SK-N-SH treated with all-trans-retinoic acid at 6 μM for 48 hours (cell line): ENCODE data around the gene KCNA2.

Experiments used
- ATAC-seq: fragments of 200-7000 bp; cut with Tn5 transposase; 3 replicates; pipeline ENCODE4 v1.9.1; 2020; ENCODE audit warnings: mild to moderate bottlenecking, moderate library complexity
- ARNTL ChIP-seq: fragments of 450-650 bp; formaldehyde crosslinking; IDR thresholded peaks from 2 replicates; pipeline ENCODE4 v1.5.0; 2020; ENCODE audit warnings: low read depth, mild to moderate bottlenecking, moderate library complexity, borderline replicate concordance
- BACH2 ChIP-seq: fragments of 250-450 bp; sonication (Bioruptor Pico); IDR thresholded peaks from 2 replicates; pipeline ENCODE4 v1.9.0; 2021; ENCODE audit warnings: mild to moderate bottlenecking, borderline replicate concordance
- CREB5 ChIP-seq: fragments of 250-450 bp; sonication (Bioruptor Pico); IDR thresholded peaks from 2 replicates; pipeline ENCODE4 v1.5.1; 2020; ENCODE audit warnings: low read depth, mild to moderate bottlenecking, moderate library complexity
- CSDC2 ChIP-seq: fragments of 250-450 bp; sonication (Bioruptor Pico); IDR thresholded peaks from 2 replicates; pipeline ENCODE4 v1.5.0; 2020; ENCODE audit warnings: mild to moderate bottlenecking, moderate library complexity
- CSRNP3 ChIP-seq: fragments of 250-450 bp; sonication (Bioruptor Pico); IDR thresholded peaks from 2 replicates; pipeline ENCODE4 v1.5.1; 2021; ENCODE audit warnings: mild to moderate bottlenecking, moderate library complexity
- ESRRG ChIP-seq: fragments of 250-450 bp; sonication (Bioruptor Pico); IDR thresholded peaks from 2 replicates; pipeline ENCODE4 v1.6.1; 2021; ENCODE audit warnings: mild to moderate bottlenecking
- GLIS3 ChIP-seq: fragments of 250-450 bp; sonication (Bioruptor Pico); IDR thresholded peaks from 2 replicates; pipeline ENCODE4 v1.5.0; 2020; ENCODE audit warnings: mild to moderate bottlenecking, moderate library complexity
- ISL1 ChIP-seq: fragments of 250-450 bp; sonication (Bioruptor Pico); IDR thresholded peaks from 2 replicates; pipeline ENCODE4 v2.1.2; 2022; ENCODE audit warnings: mild to moderate bottlenecking, moderate library complexity
- OSR1 ChIP-seq: fragments of 250-450 bp; sonication (Bioruptor Pico); IDR thresholded peaks from 2 replicates; pipeline ENCODE4 v1.8.0; 2022; ENCODE audit warnings: moderate library complexity, mild to moderate bottlenecking, inconsistent platforms
- PATZ1 ChIP-seq: fragments of 250-450 bp; sonication (Bioruptor Pico); IDR thresholded peaks from 2 replicates; pipeline ENCODE4 v1.8.0; 2020; ENCODE audit warnings: mild to moderate bottlenecking, moderate library complexity, borderline replicate concordance
- POU6F1 ChIP-seq: fragments of 250-450 bp; sonication (Bioruptor Pico); IDR thresholded peaks from 2 replicates; pipeline ENCODE4 v1.8.0; 2021; ENCODE audit warnings: low read depth, mild to moderate bottlenecking, moderate library complexity, borderline replicate concordance
- PPARA ChIP-seq: fragments of 250-450 bp; sonication (Bioruptor Pico); IDR thresholded peaks from 2 replicates; pipeline ENCODE4 v1.5.0; 2020; ENCODE audit warnings: mild to moderate bottlenecking, borderline replicate concordance
- RARB ChIP-seq: fragments of 250-450 bp; sonication (Bioruptor Pico); IDR thresholded peaks from 2 replicates; pipeline ENCODE4 v1.8.0; 2021; ENCODE audit warnings: mild to moderate bottlenecking, moderate library complexity
- SNAI2 ChIP-seq: fragments of 250-450 bp; sonication (Bioruptor Pico); IDR thresholded peaks from 2 replicates; pipeline ENCODE4 v1.5.0; 2020; ENCODE audit warnings: mild to moderate bottlenecking, moderate library complexity
- TOX ChIP-seq: fragments of 250-450 bp; sonication (Bioruptor Pico); IDR thresholded peaks from 2 replicates; pipeline ENCODE4 v1.8.0; 2021; ENCODE audit warnings: mild to moderate bottlenecking, moderate library complexity, borderline replicate concordance
- TSHZ2 ChIP-seq: fragments of 250-450 bp; sonication (Bioruptor Pico); IDR thresholded peaks from 2 replicates; pipeline ENCODE4 v1.5.0; 2020; ENCODE audit warnings: mild to moderate bottlenecking, moderate library complexity
- ZC3H10 ChIP-seq: fragments of 250-450 bp; sonication (Bioruptor Pico); IDR thresholded peaks from 2 replicates; pipeline ENCODE4 v1.5.1; 2021; ENCODE audit warnings: mild to moderate bottlenecking, moderate library complexity
- ZFP3 ChIP-seq: fragments of 250-450 bp; sonication (Bioruptor Pico); IDR thresholded peaks from 2 replicates; pipeline ENCODE4 v1.5.0; 2020; ENCODE audit warnings: mild to moderate bottlenecking, moderate library complexity
- ZFP30 ChIP-seq: fragments of 450-650 bp; formaldehyde crosslinking; IDR thresholded peaks from 2 replicates; pipeline ENCODE4 v1.5.0; 2022; ENCODE audit warnings: mild to moderate bottlenecking, moderate library complexity
- ZNF565 ChIP-seq: fragments of 450-650 bp; formaldehyde crosslinking; conservative IDR thresholded peaks from 2 replicates; pipeline ENCODE4 v1.5.0; 2020; ENCODE audit warnings: low read depth, mild to moderate bottlenecking, moderate library complexity
- ZNF70 ChIP-seq: fragments of 450-650 bp; formaldehyde crosslinking; IDR thresholded peaks from 2 replicates; pipeline ENCODE4 v1.5.0; 2020; ENCODE audit warnings: mild to moderate bottlenecking, moderate library complexity
- ZNF8 ChIP-seq: fragments of 450-650 bp; formaldehyde crosslinking; IDR thresholded peaks from 2 replicates; pipeline ENCODE4 v1.5.0; 2020; ENCODE audit warnings: mild to moderate bottlenecking, moderate library complexity

KCNA2 gene

GRCh38 chr1:110588991-110589390 lies 17.2 kb downstream of the KCNA2 start:
- TF ChIP-seq ISL1 (CRISPR knock-in tag) (no peak), SNAI2 (CRISPR knock-in tag) (no peak), ARNTL (CRISPR knock-in tag) (no peak), GLIS3 (CRISPR knock-in tag) (no peak), ZNF565 (CRISPR knock-in tag) (no peak)
- ATAC-seq: no peak

GRCh38 chr1:110588486-110588885 lies 17.7 kb downstream of the KCNA2 start:
- ATAC-seq: no peak

GRCh38 chr1:110587906-110588305 lies 18.3 kb downstream of the KCNA2 start:
- ATAC-seq: no peak
- TF ChIP-seq ZNF8 (CRISPR knock-in tag): no peak
- TF ChIP-seq RARB (CRISPR knock-in tag): no peak
- no peak for TF ChIP-seq ESRRG
- no peak for TF ChIP-seq SNAI2 (CRISPR knock-in tag)
- TF ChIP-seq ZNF70 (CRISPR knock-in tag): no peak
- no peak for TF ChIP-seq ISL1 (CRISPR knock-in tag)
- TF ChIP-seq TSHZ2: no peak
- TF ChIP-seq PPARA: no peak
- no peak for TF ChIP-seq ZFP3
- no peak for TF ChIP-seq POU6F1 (CRISPR knock-in tag)
- no peak for TF ChIP-seq ZC3H10 (CRISPR knock-in tag)
- no peak for TF ChIP-seq ZFP30
- TF ChIP-seq CSDC2: no peak
- no peak for TF ChIP-seq BACH2 (CRISPR knock-in tag)
- TF ChIP-seq ZNF565 (CRISPR knock-in tag): no peak
- TF ChIP-seq OSR1 (CRISPR knock-in tag): no peak
- TF ChIP-seq CREB5: no peak
- no peak for TF ChIP-seq PATZ1 (CRISPR knock-in tag)
- TF ChIP-seq TOX (CRISPR knock-in tag): no peak
- no peak for TF ChIP-seq CSRNP3 (CRISPR knock-in tag)
- TF ChIP-seq, all 23 proteins: peak for 0

More at GRCh38 chr1:110588486-110588885, 17.7 kb downstream of the KCNA2 start:
- TF ChIP-seq RARB (CRISPR knock-in tag) (no peak), POU6F1 (CRISPR knock-in tag) (no peak), ZFP30 (no peak), BACH2 (CRISPR knock-in tag) (no peak), CSRNP3 (CRISPR knock-in tag) (no peak)
- TF ChIP-seq, all 23 proteins: peak for 0
